DND-41 (cell line): ENCODE data around the gene PDXDC1.
A peak's percentile ranks its signal among the peaks of the same experiment; 100 is the strongest.
"Not testable (repeated sequence)": the region's sequence is repeated elsewhere in the genome, so short reads cannot be mapped to it uniquely, and the experiment has no call there.

Experiments
- ATAC-seq: fragments of 200-7000 bp; cut with Tn5 transposase; 3 replicates; pipeline ENCODE4 v1.9.1; 2021; ENCODE audit warnings: low read depth; ENCODE audit not compliant: insufficient read depth
- DNase-seq: peaks from one replicate; pipeline ENCODE4 v3.0.0-alpha.2; 2020
- H2AFZ ChIP-seq: 2 replicates; pipeline ENCODE4 v1.6.0; 2012; ENCODE audit warnings: low read depth, low read length
- H3K27ac ChIP-seq: 2 replicates; pipeline ENCODE4 v1.5.1; 2012; ENCODE audit warnings: low read length, inconsistent platforms
- H3K27me3 ChIP-seq: fragments of 200-600 bp; sonication (generic); 2 replicates; pipeline ENCODE4 v1.6.0; 2012; ENCODE audit warnings: low read length, mild to moderate bottlenecking, inconsistent platforms; ENCODE audit not compliant: insufficient read depth, poor library complexity
- H3K36me3 ChIP-seq: 2 replicates; pipeline ENCODE4 v1.5.1; 2012; ENCODE audit warnings: low read length, inconsistent platforms; ENCODE audit not compliant: insufficient read depth
- H3K4me1 ChIP-seq: 2 replicates; pipeline ENCODE4 v1.5.1; 2012; ENCODE audit warnings: mild to moderate bottlenecking, low read length; ENCODE audit not compliant: insufficient read depth
- H3K4me2 ChIP-seq: 2 replicates; pipeline ENCODE4 v1.6.0; 2012; ENCODE audit warnings: mild to moderate bottlenecking, moderate library complexity, low read length, inconsistent platforms; ENCODE audit not compliant: insufficient read depth
- H3K4me3 ChIP-seq, 2 experiments: fragments of 200-600 bp in 1 of 2; shearing (Covaris generic) in 1 of 2; 2 replicates each; pipeline ENCODE4 v1.5.1; 2012 to 2016; ENCODE audit warnings: inconsistent platforms in 2 of 2, low read length in 2 of 2, mild to moderate bottlenecking in 2 of 2, low read depth in 1 of 2, moderate library complexity in 1 of 2
- H3K79me2 ChIP-seq: 2 replicates; pipeline ENCODE4 v1.6.0; 2012; ENCODE audit warnings: low read length, inconsistent platforms; ENCODE audit not compliant: insufficient read depth
- H3K9ac ChIP-seq: 2 replicates; pipeline ENCODE4 v1.6.0; 2012; ENCODE audit warnings: low read depth, mild to moderate bottlenecking, inconsistent platforms, low read length, moderate library complexity
- H3K9me3 ChIP-seq: 2 replicates; pipeline ENCODE4 v1.5.1; 2012; ENCODE audit warnings: low read length, moderate library complexity, mild to moderate bottlenecking, inconsistent platforms; ENCODE audit not compliant: insufficient read depth, severe bottlenecking
- H4K20me1 ChIP-seq: 2 replicates; pipeline ENCODE4 v1.6.0; 2012; ENCODE audit warnings: low read length; ENCODE audit not compliant: insufficient read depth

PDXDC1 gene

DNA sequence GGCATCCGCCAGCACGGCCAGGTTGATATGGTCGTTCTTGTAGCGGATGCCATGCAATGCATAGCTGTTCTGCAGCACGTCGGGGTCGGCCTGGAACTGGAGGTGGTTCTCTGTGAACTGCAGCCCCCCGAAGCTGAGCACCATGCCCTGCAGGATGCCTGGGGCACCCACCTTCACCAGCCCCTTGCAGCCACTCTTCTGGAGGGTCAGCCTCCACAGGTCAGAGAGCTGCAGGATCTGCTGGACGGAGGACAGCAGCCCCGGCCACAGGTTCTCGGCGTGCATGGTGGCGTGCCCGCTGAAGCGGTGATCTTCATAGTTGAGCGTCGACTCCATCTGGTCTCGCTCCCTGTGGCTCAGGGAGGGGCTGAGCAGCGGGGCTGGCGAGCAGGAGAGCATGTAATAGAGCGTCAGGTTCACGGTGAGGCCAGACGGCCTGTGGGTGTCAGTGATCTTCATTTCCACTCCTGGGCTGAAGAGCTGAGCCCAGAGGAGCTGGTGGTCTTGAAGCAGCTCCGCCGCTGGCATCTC, 13.9 kb downstream of the PDXDC1 start:
- DNase-seq, ATAC-seq, H3K9ac ChIP-seq, H2AFZ ChIP-seq, H3K27ac ChIP-seq, H3K27me3 ChIP-seq, H3K9me3 ChIP-seq, H3K4me3 ChIP-seq, H3K4me2 ChIP-seq, H3K36me3 ChIP-seq, H3K4me1 ChIP-seq: not testable (repeated sequence)
- peaks cover 27% of the 10 kb centered on the region for H3K79me2 ChIP-seq
- peaks cover 10% of the 10 kb centered on the region; the same call in 1 of the 2 replicates for H4K20me1 ChIP-seq

DNA sequence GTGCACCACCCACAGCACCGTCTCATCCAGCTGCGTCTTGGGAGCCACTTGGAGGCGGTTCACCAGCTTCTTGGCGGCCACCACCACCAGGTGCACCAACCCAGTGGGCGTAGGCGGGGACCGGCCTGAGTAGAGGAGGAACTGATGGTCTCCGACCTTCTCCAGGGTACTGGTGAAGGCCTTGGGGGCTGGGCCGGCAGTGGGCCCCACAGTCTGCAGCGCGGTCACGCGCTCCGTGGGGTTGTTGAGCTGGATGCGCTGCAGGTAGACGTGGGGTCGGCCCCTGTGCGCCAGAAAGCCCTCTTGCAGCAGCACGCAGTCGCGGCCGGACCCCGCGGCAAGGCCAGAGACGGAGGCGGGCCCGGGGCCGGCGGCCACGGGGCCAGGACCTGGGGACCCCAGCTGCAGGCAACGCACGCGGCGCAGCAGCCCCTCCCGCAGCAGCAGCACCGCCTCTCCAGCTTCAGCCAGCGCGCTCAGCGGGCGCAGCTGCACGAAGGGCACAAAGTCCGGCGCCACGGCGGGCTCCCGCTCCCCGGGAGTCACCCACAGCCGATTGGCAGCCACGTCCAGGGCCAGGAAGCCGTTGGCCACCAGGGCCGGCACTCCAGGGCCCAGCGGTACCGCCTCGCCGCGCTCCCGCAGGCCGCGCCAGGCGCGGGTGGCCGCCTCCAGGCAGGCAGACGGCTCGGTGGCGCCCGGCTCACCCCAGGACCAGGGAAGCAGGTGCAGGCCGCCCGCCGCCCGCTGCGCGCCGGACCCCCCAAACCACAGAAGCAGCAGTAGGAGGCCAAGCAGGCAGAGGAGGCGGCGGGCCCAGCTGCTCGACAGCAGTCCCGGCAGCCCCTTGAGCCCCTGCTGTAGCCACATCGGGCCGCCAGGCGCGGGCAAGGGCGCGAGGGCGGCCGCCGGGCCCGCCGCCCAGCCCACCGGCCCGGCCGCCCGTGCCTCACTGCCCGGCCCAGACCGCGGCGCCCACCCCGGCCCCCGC, 14.8 kb downstream of the PDXDC1 start:
- H3K79me2 ChIP-seq, result peaks cover 26% of the 10 kb centered on the region
- not testable (repeated sequence) for H3K27me3 ChIP-seq, H2AFZ ChIP-seq

DNA sequence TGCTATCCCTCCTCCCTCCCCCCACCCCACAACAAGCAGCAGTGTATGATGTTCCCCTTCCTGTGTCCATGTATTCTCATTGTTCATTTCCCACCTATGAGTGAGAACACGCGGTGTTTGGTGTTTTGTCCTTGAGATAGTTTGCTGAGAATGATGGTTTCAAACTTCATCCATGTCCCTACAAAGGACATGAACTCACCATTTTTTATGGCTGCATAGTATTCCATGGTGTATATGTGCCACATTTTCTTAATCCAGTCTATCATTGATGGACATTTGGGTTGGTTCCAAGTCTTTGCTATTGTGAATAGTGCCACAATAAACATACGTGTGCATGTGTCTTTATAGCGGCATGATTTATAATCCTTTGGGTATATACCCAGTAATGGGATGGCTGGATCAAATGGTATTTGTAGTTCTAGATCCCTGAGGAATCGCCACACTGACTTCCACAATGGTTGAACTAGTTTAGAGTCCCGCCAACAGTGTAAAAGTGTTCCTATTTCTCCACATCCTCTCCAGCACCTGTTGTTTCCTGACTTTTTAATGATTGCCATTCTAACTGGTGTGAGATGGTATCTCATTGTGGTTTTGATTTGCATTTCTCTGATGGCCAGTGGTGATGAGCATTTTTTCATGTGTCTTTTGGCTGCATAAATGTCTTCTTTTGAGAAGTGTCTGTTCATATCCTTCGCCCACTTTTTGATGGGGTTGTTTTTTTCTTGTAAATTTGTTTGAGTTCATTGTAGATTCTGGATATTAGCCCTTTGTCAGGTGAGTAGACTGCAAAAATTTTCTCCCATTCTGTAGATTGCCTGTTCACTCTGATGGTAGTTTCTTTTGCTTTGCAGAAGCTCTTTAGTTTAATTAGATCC, 18.7 kb downstream of the PDXDC1 start:
- H4K20me1 ChIP-seq, DNase-seq, H3K27ac ChIP-seq, H2AFZ ChIP-seq, H3K27me3 ChIP-seq, H3K4me3 ChIP-seq, H3K4me2 ChIP-seq, ATAC-seq, H3K9ac ChIP-seq, H3K4me1 ChIP-seq, H3K9me3 ChIP-seq, H3K36me3 ChIP-seq: not testable (repeated sequence)
- H3K79me2 ChIP-seq, result peaks cover 27% of the 10 kb centered on the region

More for the DNA sequence above, 14.8 kb downstream of the PDXDC1 start:
- ATAC-seq, result peak; percentile 64; the same call in 2 of the 3 replicates
- H3K4me2 ChIP-seq, H3K4me3 ChIP-seq, DNase-seq, H3K4me1 ChIP-seq, H3K36me3 ChIP-seq, H3K27ac ChIP-seq, H3K9me3 ChIP-seq, H3K9ac ChIP-seq: not testable (repeated sequence)
- peaks cover 10% of the 10 kb centered on the region; the same call in 1 of the 2 replicates for H4K20me1 ChIP-seq

- ATAC-seq, H3K4me1 ChIP-seq, H3K9ac ChIP-seq, H2AFZ ChIP-seq, H3K4me3 ChIP-seq, H3K4me2 ChIP-seq, H3K9me3 ChIP-seq, DNase-seq, H3K27ac ChIP-seq, H4K20me1 ChIP-seq, H3K27me3 ChIP-seq: not testable (repeated sequence)
- H3K79me2 ChIP-seq, result peaks cover 19% of the 10 kb centered on the region; the same call in 1 of the 2 replicates
- H3K36me3 ChIP-seq, result peaks cover 11% of the 10 kb centered on the region; the same call in 1 of the 2 replicates
These were observed 21.9 kb downstream of the PDXDC1 start for GRCh38 chr16:14996702-14997101.

DNA sequence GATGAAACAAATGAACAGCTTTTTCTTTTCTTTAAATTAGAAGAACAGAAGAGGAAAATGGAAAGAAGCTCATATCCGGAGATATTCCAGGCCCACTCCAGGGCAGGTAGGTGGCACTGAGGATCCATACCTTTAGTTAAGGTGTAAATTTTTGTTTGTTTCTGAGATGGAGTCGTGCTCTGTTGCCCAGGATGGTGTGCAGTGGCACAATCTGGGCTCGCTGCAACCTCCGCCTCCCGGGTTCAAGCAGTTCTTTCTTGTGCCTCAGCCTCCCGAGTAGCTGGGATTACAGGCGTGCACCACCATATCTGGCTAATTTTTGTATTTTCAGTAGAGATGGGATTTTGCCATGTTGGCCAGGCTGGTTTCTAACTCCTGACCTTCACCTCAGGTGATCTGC, 23.5 kb downstream of the PDXDC1 start:
- H3K36me3 ChIP-seq, result peaks cover 11% of the 10 kb centered on the region; the same call in 1 of the 2 replicates
- not testable (repeated sequence) for H3K4me3 ChIP-seq, DNase-seq, H3K79me2 ChIP-seq, H3K4me1 ChIP-seq, H4K20me1 ChIP-seq, H3K27ac ChIP-seq, H2AFZ ChIP-seq, H3K27me3 ChIP-seq, H3K4me2 ChIP-seq, ATAC-seq, H3K9me3 ChIP-seq, H3K9ac ChIP-seq

DNA sequence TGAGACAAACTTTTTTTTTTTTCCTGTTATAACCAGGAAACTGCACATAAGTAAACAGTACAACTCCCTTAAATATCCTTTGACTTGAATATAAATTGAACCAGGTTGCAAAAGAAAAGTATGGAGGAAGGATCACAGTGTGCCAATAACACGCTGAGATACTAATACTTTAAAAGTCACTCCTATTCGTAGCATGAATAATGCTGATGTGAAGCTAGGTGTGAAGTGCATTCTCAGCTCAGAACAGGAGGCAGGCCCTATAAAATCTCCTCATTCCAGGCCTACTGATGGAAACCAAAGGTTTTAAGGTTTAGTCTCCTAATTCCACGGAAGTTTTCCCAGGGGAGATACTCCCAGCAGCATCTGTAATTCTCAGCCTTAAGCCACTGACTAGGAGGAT, 25.0 kb downstream of the PDXDC1 start:
- H3K4me3 ChIP-seq, H3K9ac ChIP-seq, H3K27me3 ChIP-seq, H2AFZ ChIP-seq, ATAC-seq, H3K79me2 ChIP-seq, H3K9me3 ChIP-seq, H3K27ac ChIP-seq, H3K4me1 ChIP-seq, H3K4me2 ChIP-seq, H4K20me1 ChIP-seq, DNase-seq: not testable (repeated sequence)
- peaks cover 15% of the 10 kb centered on the region; the same call in 1 of the 2 replicates for H3K36me3 ChIP-seq

DNA sequence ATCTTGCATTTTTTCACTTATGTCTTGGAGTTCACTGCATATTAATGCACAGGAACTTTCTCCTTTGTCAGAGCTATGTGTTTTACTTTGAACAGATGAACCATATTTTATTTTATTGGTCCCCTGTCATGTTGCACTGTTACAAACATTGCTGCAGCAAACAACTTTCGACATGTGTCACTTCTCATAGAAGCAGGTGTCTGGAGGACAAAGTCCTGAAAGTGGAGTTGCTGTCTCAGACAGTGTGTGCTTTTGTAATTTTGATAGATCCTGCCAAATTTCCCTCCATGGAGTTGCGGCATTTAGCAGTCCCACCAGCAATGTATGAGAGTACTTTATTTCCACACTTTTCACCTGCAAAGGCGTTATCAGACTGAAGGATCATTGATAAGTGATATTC, 27.6 kb downstream of the PDXDC1 start:
- not testable (repeated sequence) for DNase-seq, H3K4me1 ChIP-seq

More for the DNA sequence above, 27.6 kb downstream of the PDXDC1 start:
- not testable (repeated sequence) for H3K79me2 ChIP-seq, H2AFZ ChIP-seq, ATAC-seq, H3K27me3 ChIP-seq, H3K9me3 ChIP-seq, H3K4me2 ChIP-seq, H4K20me1 ChIP-seq, H3K9ac ChIP-seq, H3K4me3 ChIP-seq, H3K27ac ChIP-seq
- H3K36me3 ChIP-seq, result peaks cover 20% of the 10 kb centered on the region
